Hematopoietic multipotent progenitor cell treated with erythropoietin and hydrocortisone succinate and interleukin-3 and kit ligand, for 15 days (in vitro differentiated cells): Measurements from ENCODE around the gene NEK10.

Experiments used
- DNase-seq: peaks from one replicate; pipeline ENCODE4 v3.0.0-alpha.2; 2015; ENCODE audit warnings: low spot score

Gene NEK10

GRCh38 chr3:27244374-27244773 lies 124.8 kb downstream of the NEK10 start:
- DNase-seq = no peak

GRCh38 chr3:27239951-27240350 lies 129.2 kb downstream of the NEK10 start:
- DNase-seq = no peak

GRCh38 chr3:27228805-27229204 lies 140.4 kb downstream of the NEK10 start:
- DNase-seq = no peak

GRCh38 chr3:27224197-27224596 lies 145.0 kb downstream of the NEK10 start:
- no peak for DNase-seq

GRCh38 chr3:27221264-27221932 lies 147.8 kb downstream of the NEK10 start:
- DNase-seq = no peak

GRCh38 chr3:27220166-27220565 lies 149.0 kb downstream of the NEK10 start:
- no peak for DNase-seq

GRCh38 chr3:27219127-27219845 lies 149.9 kb downstream of the NEK10 start:
- no peak for DNase-seq

- DNase-seq = no peak
Observed at GRCh38 chr3:27216955-27217552, 152.1 kb downstream of the NEK10 start.

- no peak for DNase-seq
Observed at GRCh38 chr3:27216295-27216855, 152.8 kb downstream of the NEK10 start.

GRCh38 chr3:27213450-27213849 lies 155.7 kb downstream of the NEK10 start:
- no peak for DNase-seq

GRCh38 chr3:27209617-27210264 lies 159.4 kb downstream of the NEK10 start:
- DNase-seq = no peak

GRCh38 chr3:27208961-27209616 lies 160.1 kb downstream of the NEK10 start:
- DNase-seq = no peak

GRCh38 chr3:27202959-27203358 lies 166.2 kb downstream of the NEK10 start:
- no peak for DNase-seq

- no peak for DNase-seq
Observed at GRCh38 chr3:27201492-27201891, 167.7 kb downstream of the NEK10 start.

- DNase-seq = no peak
Observed at GRCh38 chr3:27200721-27201489, 168.3 kb downstream of the NEK10 start.

GRCh38 chr3:27194861-27195483 lies 174.2 kb downstream of the NEK10 start:
- no peak for DNase-seq

GRCh38 chr3:27193056-27193455 lies 176.1 kb downstream of the NEK10 start:
- no peak for DNase-seq

GRCh38 chr3:27186013-27186412 lies 183.2 kb downstream of the NEK10 start:
- DNase-seq = no peak

GRCh38 chr3:27185231-27185989 lies 183.8 kb downstream of the NEK10 start:
- DNase-seq = no peak

- DNase-seq = no peak
Observed at GRCh38 chr3:27184261-27184660, 184.9 kb downstream of the NEK10 start.
